K562 (cell line): Measurements from ENCODE around the gene DENND1A. TPM values are rescaled to one million over a fixed set of nuclear protein-coding genes. Genes with fewer than 3 reads are reported as not detected.

Experiments used
- ATAC-seq: fragments of 200-7000 bp; cut with Tn5 transposase; 3 replicates; pipeline ENCODE4 v1.9.1; 2020; ENCODE audit warnings: moderate library complexity
- BruUV-seq: library from RNA; stranded (reverse); fragments of 400-500 nt; replicated peaks from 2 replicates; lab custom pipeline; 2021; lab: Mats Ljungman, UMichigan
- CTCF ChIA-PET: fragments of 300-600 bp; formaldehyde crosslinking; extraction: SDS; loops from one replicate; lab custom pipeline; 2021; ENCODE audit warnings: low intra/inter-chr PET ratio; lab: Yijun Ruan, JAX
- POLR2A ChIA-PET: fragments of 300-600, 350-650 bp; sonication (Branson Sonifier 250); formaldehyde crosslinking; extraction: SDS; loops from one replicate; lab custom pipeline; 2021; ENCODE audit warnings: antibody characterized with exemption, inconsistent platforms; lab: Yijun Ruan, JAX
- DNase-seq, 4 experiments: peaks; one replicate each; pipeline versions ENCODE4 v3.0.0 to v3.0.0-alpha.2; 2011 to 2018; ENCODE audit warnings: low spot score in 3 of 4, mixed read lengths in 3 of 4; ENCODE audit errors: extremely low read depth in 1 of 4
- FAIRE-seq: peaks from 2 replicates; lab custom pipeline; 2011; peaks lifted over from hg19 to GRCh38; lab: Jason Lieb, UNC
- H2AFZ ChIP-seq: 2 replicates; pipeline ENCODE4 v1.6.0; 2011; ENCODE audit warnings: low read depth, low read length, control low read depth, inconsistent platforms
- H3K27ac ChIP-seq: fragments of 200-600 bp; 3 replicates; pipeline ENCODE4 v1.8.0; 2011; ENCODE audit warnings: low read depth, mild to moderate bottlenecking, control low read depth, inconsistent platforms, low read length, moderate library complexity, mixed read lengths; ENCODE audit errors: extremely low read depth
- H3K27me3 ChIP-seq, 2 experiments: fragments of 300-600 bp in 1 of 2; 2 replicates in 1 of 2; 3 replicates in 1 of 2; pipeline versions ENCODE4 v1.6.0 to v1.8.0; 2011; ENCODE audit warnings: inconsistent platforms in 2 of 2, low read length in 2 of 2, mild to moderate bottlenecking in 1 of 2, mixed read lengths in 1 of 2, moderate library complexity in 1 of 2; ENCODE audit not compliant: control insufficient read depth in 2 of 2, insufficient read depth in 2 of 2
- H3K36me3 ChIP-seq: fragments of 300-600 bp; 3 replicates; pipeline ENCODE4 v1.8.0; 2011; ENCODE audit warnings: mild to moderate bottlenecking, low read length, inconsistent platforms; ENCODE audit not compliant: control insufficient read depth, insufficient read depth
- H3K4me1 ChIP-seq, 2 experiments: fragments of 200-600 bp in 1 of 2; replicated peaks in 1 of 2; 2 replicates in 1 of 2; 3 replicates in 1 of 2; pipeline versions ENCODE4 v1.5.1 to v1.8.0; 2011; ENCODE audit warnings: inconsistent platforms in 2 of 2, low read length in 2 of 2, mild to moderate bottlenecking in 1 of 2, mixed read lengths in 1 of 2, moderate library complexity in 1 of 2; ENCODE audit not compliant: control insufficient read depth in 2 of 2, insufficient read depth in 2 of 2
- H3K4me2 ChIP-seq: 2 replicates; pipeline ENCODE4 v1.6.1; 2011; ENCODE audit warnings: low read length, control low read depth, inconsistent platforms, mixed read lengths; ENCODE audit not compliant: insufficient read depth
- H3K4me3 ChIP-seq: fragments of 200-600 bp; sonication (generic), shearing (Covaris generic); 2 replicates; pipeline ENCODE4 v1.5.1; 2016; ENCODE audit warnings: control low read depth, inconsistent platforms
- H3K79me2 ChIP-seq: fragments of 200-600 bp; 3 replicates; pipeline ENCODE4 v1.8.0; 2011; ENCODE audit warnings: low read length, inconsistent platforms; ENCODE audit not compliant: control insufficient read depth, insufficient read depth
- H3K9ac ChIP-seq, 2 experiments: 2 replicates each; pipeline versions ENCODE4 v1.6.0 to v1.6.1; 2011; ENCODE audit warnings: low read depth in 2 of 2, low read length in 2 of 2, control low read depth in 1 of 2, inconsistent platforms in 1 of 2, mild to moderate bottlenecking in 1 of 2, mixed read lengths in 1 of 2; ENCODE audit not compliant: insufficient read depth in 1 of 2
- H3K9me1 ChIP-seq: one replicate; pipeline ENCODE4 v1.6.0; 2011; ENCODE audit warnings: inconsistent platforms, mild to moderate bottlenecking, low read length, moderate library complexity; ENCODE audit not compliant: control insufficient read depth, insufficient read depth
- H3K9me3 ChIP-seq: replicated peaks from 2 replicates; pipeline ENCODE4 v1.5.1; 2011; ENCODE audit warnings: low read depth, low read length, inconsistent platforms; ENCODE audit not compliant: control insufficient read depth, insufficient read depth
- H4K20me1 ChIP-seq: replicated peaks from 2 replicates; pipeline ENCODE4 v1.6.1; 2011; ENCODE audit warnings: low read length, inconsistent platforms, mixed read lengths; ENCODE audit not compliant: control insufficient read depth, insufficient read depth
- CCNT2 ChIP-seq: IDR thresholded peaks from 2 replicates; pipeline ENCODE4 v1.6.1; 2011; ENCODE audit warnings: borderline replicate concordance, low read depth, mild to moderate bottlenecking, moderate library complexity, mixed read lengths, low read length; ENCODE audit not compliant: insufficient read length; ENCODE audit errors: extremely low read depth
- CEBPG ChIP-seq, 3 experiments: fragments of 200-800 bp in 1 of 3; sonication (Bioruptor generic) in 1 of 3; sonication (generic) in 1 of 3; formaldehyde crosslinking in 1 of 3; IDR thresholded peaks in 2 of 3; conservative IDR thresholded peaks in 1 of 3; 2 replicates each; pipeline versions ENCODE4 v1.6.1 to v1.8.0; 2016 to 2022; ENCODE audit warnings: missing compliant biosample characterization in 2 of 3, missing genetic modification characterization in 2 of 3, mild to moderate bottlenecking in 1 of 3, missing genetic modification reagents in 1 of 3
- EHMT2 ChIP-seq: fragments of 450-650 bp; IDR thresholded peaks from 2 replicates; pipeline ENCODE4 v1.6.1; 2018; ENCODE audit warnings: antibody characterized with exemption
- FOXJ3 ChIP-seq: sonication (generic); formaldehyde crosslinking; IDR thresholded peaks from 2 replicates; pipeline ENCODE4 v1.4.0; 2020; ENCODE audit warnings: mild to moderate bottlenecking, missing genetic modification reagents
- HIVEP1 ChIP-seq: fragments of 250-450 bp; sonication (Bioruptor Pico); IDR thresholded peaks from 2 replicates; pipeline ENCODE4 v1.4.0; 2020; ENCODE audit warnings: mild to moderate bottlenecking
- PTBP1 ChIP-seq: fragments of 200-400 bp; formaldehyde crosslinking; IDR thresholded peaks from 2 replicates; pipeline ENCODE4 v1.6.1; 2017; ENCODE audit warnings: low read depth, low read length
- ZFP36 ChIP-seq: fragments of 150-350 bp; IDR thresholded peaks from 2 replicates; pipeline ENCODE4 v1.6.1; 2018; ENCODE audit warnings: low read length, low read depth; ENCODE audit not compliant: partially characterized antibody
- ZNF121 ChIP-seq: sonication (generic); formaldehyde crosslinking; conservative IDR thresholded peaks from 2 replicates; pipeline ENCODE4 v1.8.0; 2022; ENCODE audit warnings: missing genetic modification reagents
- ZNF584 ChIP-seq: fragments of 200-800 bp; sonication (Bioruptor generic); IDR thresholded peaks from 2 replicates; pipeline ENCODE4 v1.6.1; 2016; ENCODE audit warnings: low read depth, mild to moderate bottlenecking, missing genetic modification characterization, missing compliant biosample characterization
- WGBS: fragments of 100-300 bp; shearing (Covaris generic); methylation state at CpG from one replicate; pipeline ENCODE4 v1.1.6; 2016; ENCODE audit warnings: low coverage, mixed read lengths; ENCODE audit not compliant: insufficient coverage; ENCODE audit errors: missing lambda C conversion rate; 5-methylcytosine and 5-hydroxymethylcytosine counted together
- in situ Hi-C: fragments of 300-500 bp; cut with MboI; formaldehyde crosslinking; loops from 4 replicates; pipeline ENCODE4 v1.15.0; 2018; ENCODE audit warnings: inconsistent platforms, mixed read lengths
- intact Hi-C: fragments of 100-400 bp; cut with micrococcal nuclease; formaldehyde crosslinking; loops from 2 replicates; pipeline ENCODE4 v1.14.2; 2022
- polyA plus RNA-seq, 8 experiments: library from polyadenylated mRNA; depleted of rRNA in 4 of 8; stranded (reverse) in 5 of 8; unstranded in 3 of 8; fragments of >200 nt; fragmentation: Nextera tagmentation in 2 of 8; fragmentation: Illumina TruSeq in 1 of 8; extraction: Ambion mirVana in 2 of 8; extraction: Trizol in 1 of 8; gene quantifications; 2 replicates each; pipeline versions ENCODE4 v1.2.1 to v1.2.3, GENCODE V29; 2011 to 2014; ENCODE audit warnings: inconsistent platforms in 1 of 8, missing spikeins in 1 of 8
- total RNA-seq, 7 experiments: library from RNA; depleted of rRNA in 6 of 7; stranded (reverse); fragments of >200 nt in 6 of 7; fragmentation: Illumina TruSeq in 2 of 7; extraction: Trizol in 2 of 7; gene quantifications; 2 replicates each; pipeline versions ENCODE4 v1.2.1 to v1.2.3, GENCODE V29; 2011 to 2021; ENCODE audit warnings: low replicate concordance in 1 of 7
- TF ChIP-seq, protein P1 (sequence below): fragments of 450-650 bp; IDR thresholded peaks from 2 replicates; pipeline ENCODE4 v1.6.1; 2016; ENCODE audit warnings: low read depth
- TF ChIP-seq, protein P2 (sequence below), 2 experiments: fragments of 450-650 bp in 1 of 2; sonication (generic) in 1 of 2; formaldehyde crosslinking in 1 of 2; IDR thresholded peaks in 1 of 2; conservative IDR thresholded peaks in 1 of 2; 2 replicates each; pipeline versions ENCODE4 v1.6.1 to v1.8.1; 2016 to 2023; ENCODE audit warnings: mild to moderate bottlenecking in 2 of 2, moderate library complexity in 2 of 2, inconsistent platforms in 1 of 2, missing genetic modification reagents in 1 of 2

DENND1A gene
- total and polyA plus RNA-seq, 9 of the 15 experiments (the other 6 are each of a cell fraction or from before 2014, with no cell fraction given): 7.6 to 29.5 (median 15.7) TPM

DNA sequence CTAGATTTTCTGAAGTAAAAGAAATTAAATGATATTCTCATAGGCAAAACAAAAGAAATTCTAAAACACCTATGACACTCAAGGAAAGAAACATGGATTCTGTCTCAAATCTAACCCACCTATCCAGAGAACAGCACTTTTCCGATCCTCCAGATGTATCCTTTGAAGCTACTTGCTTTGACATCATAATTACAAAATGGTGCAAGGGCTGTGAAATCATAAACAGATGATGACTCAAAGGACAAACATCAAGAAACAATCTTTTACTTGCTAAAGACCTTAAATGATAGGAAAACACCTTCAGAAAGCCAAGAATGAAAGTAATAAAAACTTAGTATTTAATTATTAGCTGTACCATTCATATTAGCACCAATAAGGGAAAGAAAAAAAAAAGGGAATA, 202.6 kb downstream of the DENND1A start:
- no peak overlapping the region for H3K27ac ChIP-seq
- BruUV-seq: no TSS peak
- H3K4me3 ChIP-seq: no peak overlapping the region
- in situ Hi-C loops (no loop called here), intact Hi-C loops (no loop called here)
- DNase-seq (no peak), FAIRE-seq (no peak), ATAC-seq (no peak)
- no peak overlapping the region for H3K9ac ChIP-seq
- no peaks in the 10 kb centered on the region for H4K20me1 ChIP-seq
- H2AFZ ChIP-seq: no peak overlapping the region
- POLR2A ChIA-PET: interaction anchor here (1.8 kb wide), 1 partner anchor 10 kb away, joined by 5 read pairs; no protein-coding TSS in a partner anchor
- H3K36me3 ChIP-seq: no peaks in the 10 kb centered on the region
- no peak overlapping the region for H3K4me2 ChIP-seq
- no peaks in the 10 kb centered on the region; the same call in 2 of the 3 replicates for H3K79me2 ChIP-seq
- no peaks in the 10 kb centered on the region for H3K27me3 ChIP-seq
- CTCF ChIA-PET: no interaction called here
- no peaks in the 10 kb centered on the region for H3K4me1 ChIP-seq
- peaks cover 8% of the 10 kb centered on the region; the same call in 1 of the 2 replicates for H3K9me3 ChIP-seq
- 93% methylated on average over 1 of the region's 1 CpG for WGBS
- no peaks in the 10 kb centered on the region for H3K9me1 ChIP-seq
- TF ChIP-seq PTBP1: no peak
- TF ChIP-seq FOXJ3 (CRISPR knock-in tag): no peak
- TF ChIP-seq EHMT2: no peak
- no peak for TF ChIP-seq ZNF584 (CRISPR knock-in tag)
- TF ChIP-seq HIVEP1 (CRISPR knock-in tag): no peak
- TF ChIP-seq, protein P1, sequence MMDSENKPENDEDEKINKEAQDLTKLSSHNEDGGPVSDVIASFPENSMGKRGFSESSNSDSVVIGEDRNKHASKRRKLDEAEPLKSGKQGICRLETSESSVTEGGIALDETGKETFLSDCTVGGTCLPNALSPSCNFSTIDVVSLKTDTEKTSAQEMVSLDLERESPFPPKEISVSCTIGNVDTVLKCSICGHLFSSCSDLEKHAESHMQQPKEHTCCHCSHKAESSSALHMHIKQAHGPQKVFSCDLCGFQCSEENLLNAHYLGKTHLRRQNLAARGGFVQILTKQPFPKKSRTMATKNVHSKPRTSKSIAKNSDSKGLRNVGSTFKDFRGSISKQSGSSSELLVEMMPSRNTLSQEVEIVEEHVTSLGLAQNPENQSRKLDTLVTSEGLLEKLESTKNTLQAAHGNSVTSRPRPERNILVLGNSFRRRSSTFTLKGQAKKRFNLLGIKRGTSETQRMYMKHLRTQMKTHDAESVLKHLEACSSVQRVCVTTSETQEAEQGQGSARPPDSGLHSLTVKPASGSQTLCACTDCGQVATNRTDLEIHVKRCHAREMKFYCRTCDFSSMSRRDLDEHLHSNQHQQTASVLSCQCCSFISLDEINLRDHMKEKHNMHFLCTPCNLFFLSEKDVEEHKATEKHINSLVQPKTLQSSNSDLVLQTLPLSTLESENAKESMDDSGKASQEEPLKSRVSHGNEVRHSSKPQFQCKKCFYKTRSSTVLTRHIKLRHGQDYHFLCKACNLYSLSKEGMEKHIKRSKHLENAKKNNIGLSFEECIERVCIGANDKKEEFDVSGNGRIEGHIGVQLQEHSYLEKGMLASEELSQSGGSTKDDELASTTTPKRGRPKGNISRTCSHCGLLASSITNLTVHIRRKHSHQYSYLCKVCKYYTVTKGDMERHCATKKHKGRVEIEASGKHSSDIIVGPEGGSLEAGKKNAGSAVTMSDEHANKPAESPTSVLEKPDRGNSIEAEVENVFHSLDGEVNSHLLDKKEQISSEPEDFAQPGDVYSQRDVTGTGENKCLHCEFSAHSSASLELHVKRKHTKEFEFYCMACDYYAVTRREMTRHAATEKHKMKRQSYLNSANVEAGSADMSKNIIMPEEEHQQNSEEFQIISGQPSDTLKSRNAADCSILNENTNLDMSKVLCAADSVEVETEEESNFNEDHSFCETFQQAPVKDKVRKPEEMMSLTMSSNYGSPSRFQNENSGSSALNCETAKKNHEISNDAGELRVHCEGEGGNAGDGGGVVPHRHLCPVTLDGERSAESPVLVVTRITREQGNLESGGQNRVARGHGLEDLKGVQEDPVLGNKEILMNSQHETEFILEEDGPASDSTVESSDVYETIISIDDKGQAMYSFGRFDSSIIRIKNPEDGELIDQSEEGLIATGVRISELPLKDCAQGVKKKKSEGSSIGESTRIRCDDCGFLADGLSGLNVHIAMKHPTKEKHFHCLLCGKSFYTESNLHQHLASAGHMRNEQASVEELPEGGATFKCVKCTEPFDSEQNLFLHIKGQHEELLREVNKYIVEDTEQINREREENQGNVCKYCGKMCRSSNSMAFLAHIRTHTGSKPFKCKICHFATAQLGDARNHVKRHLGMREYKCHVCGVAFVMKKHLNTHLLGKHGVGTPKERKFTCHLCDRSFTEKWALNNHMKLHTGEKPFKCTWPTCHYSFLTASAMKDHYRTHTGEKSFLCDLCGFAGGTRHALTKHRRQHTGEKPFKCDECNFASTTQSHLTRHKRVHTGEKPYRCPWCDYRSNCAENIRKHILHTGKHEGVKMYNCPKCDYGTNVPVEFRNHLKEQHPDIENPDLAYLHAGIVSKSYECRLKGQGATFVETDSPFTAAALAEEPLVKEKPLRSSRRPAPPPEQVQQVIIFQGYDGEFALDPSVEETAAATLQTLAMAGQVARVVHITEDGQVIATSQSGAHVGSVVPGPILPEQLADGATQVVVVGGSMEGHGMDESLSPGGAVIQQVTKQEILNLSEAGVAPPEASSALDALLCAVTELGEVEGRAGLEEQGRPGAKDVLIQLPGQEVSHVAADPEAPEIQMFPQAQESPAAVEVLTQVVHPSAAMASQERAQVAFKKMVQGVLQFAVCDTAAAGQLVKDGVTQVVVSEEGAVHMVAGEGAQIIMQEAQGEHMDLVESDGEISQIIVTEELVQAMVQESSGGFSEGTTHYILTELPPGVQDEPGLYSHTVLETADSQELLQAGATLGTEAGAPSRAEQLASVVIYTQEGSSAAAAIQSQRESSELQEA: no peak
- TF ChIP-seq CEBPG (CRISPR knock-in tag; IDR thresholded peaks at IDR 0.05): no peak
- peak in 1 of 2 experiments; percentile 67; a peak in 2 of 4 replicates for TF ChIP-seq CEBPG (tag; conservative IDR thresholded peaks at IDR 0.05 in 1 of 2, IDR thresholded peaks at IDR 0.05 in 1 of 2)
- no peak for TF ChIP-seq CCNT2
- no peak for TF ChIP-seq ZNF121 (CRISPR knock-in tag)
- no peak for TF ChIP-seq ZFP36
- TF ChIP-seq, protein P2, sequence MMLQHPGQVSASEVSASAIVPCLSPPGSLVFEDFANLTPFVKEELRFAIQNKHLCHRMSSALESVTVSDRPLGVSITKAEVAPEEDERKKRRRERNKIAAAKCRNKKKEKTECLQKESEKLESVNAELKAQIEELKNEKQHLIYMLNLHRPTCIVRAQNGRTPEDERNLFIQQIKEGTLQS (IDR thresholded peaks at IDR 0.05): peak; percentile 26; the same call in 1 of the 2 replicates
- TF ChIP-seq, protein P2 (CRISPR knock-in tag; conservative IDR thresholded peaks at IDR 0.05): no peak
